Bronchial epithelial cell (primary cell): ENCODE results near the gene CSNK1A1. TPM values are rescaled to one million over a fixed set of nuclear protein-coding genes. Genes with fewer than 3 reads are reported as not detected.
"Not testable (repeated sequence)": the region's sequence is repeated elsewhere in the genome, so short reads cannot be mapped to it uniquely, and the experiment has no call there.

ENCODE experiments used
- DNase-seq: peaks from one replicate; pipeline ENCODE4 v3.0.0-alpha.2; 2010; ENCODE audit warnings: low read depth
- FAIRE-seq: peaks from 2 replicates; lab custom pipeline; 2011; peaks lifted over from hg19 to GRCh38; lab: Jason Lieb, UNC
- H3K27me3 ChIP-seq: 2 replicates; pipeline ENCODE4 v1.5.1; 2011; ENCODE audit warnings: low read length; ENCODE audit not compliant: control insufficient read depth, insufficient read depth
- H3K36me3 ChIP-seq: 2 replicates; pipeline ENCODE4 v1.5.1; 2011; ENCODE audit warnings: low read length; ENCODE audit not compliant: control insufficient read depth, insufficient read depth
- H3K4me3 ChIP-seq: 2 replicates; pipeline ENCODE4 v1.5.1; 2011; ENCODE audit warnings: mild to moderate bottlenecking, low read depth, low read length, control low read depth
- CTCF ChIP-seq: IDR thresholded peaks from 2 replicates; pipeline ENCODE4 v1.5.1; 2011; ENCODE audit warnings: mild to moderate bottlenecking, moderate library complexity, low read length, control low read depth, inconsistent platforms; ENCODE audit not compliant: insufficient read depth, severe bottlenecking
- total RNA-seq: library from RNA; depleted of rRNA; stranded (reverse); fragments of >200 nt; gene quantifications from 2 replicates; pipeline ENCODE4 v1.2.1, GENCODE V29; 2014

The CSNK1A1 gene
- total RNA-seq, 1 donor from 2014 or later, result 518 TPM

GRCh38 chr5:149596712-149597111 lies 45.5 kb upstream of the CSNK1A1 start:
- Histone ChIP-seq H3K27me3 (no peaks in the 10 kb centered on the region), H3K4me3 (no peak overlapping the region), H3K36me3 (peaks cover 10% of the 10 kb centered on the region)
- no peak for FAIRE-seq
- DNase-seq, result no peak
- TF ChIP-seq CTCF, result no peak

- H3K4me3 ChIP-seq, FAIRE-seq, DNase-seq, H3K36me3 ChIP-seq, H3K27me3 ChIP-seq: not testable (repeated sequence)
Observed at GRCh38 chr5:149595105-149595504, 43.9 kb upstream of the CSNK1A1 start.

GRCh38 chr5:149594206-149594895 lies 43.1 kb upstream of the CSNK1A1 start:
- no peak for FAIRE-seq
- no peak for TF ChIP-seq CTCF
- Histone ChIP-seq H3K36me3 (peaks cover 4% of the 10 kb centered on the region), H3K4me3 (no peak overlapping the region), H3K27me3 (no peaks in the 10 kb centered on the region)
- no peak for DNase-seq

- no peak for TF ChIP-seq CTCF
- no peaks in the 10 kb centered on the region for H3K27me3 ChIP-seq
- DNase-seq (no peak), FAIRE-seq (no peak)
- peaks cover 3% of the 10 kb centered on the region for H3K36me3 ChIP-seq
- no peak overlapping the region for H3K4me3 ChIP-seq
Observed at GRCh38 chr5:149593370-149593769, 42.1 kb upstream of the CSNK1A1 start.

- H3K36me3 ChIP-seq, result no peaks in the 10 kb centered on the region
- H3K4me3 ChIP-seq, result no peak overlapping the region
- TF ChIP-seq CTCF, result no peak
- DNase-seq, result no peak
- H3K27me3 ChIP-seq, result no peaks in the 10 kb centered on the region
- no peak for FAIRE-seq
Observed at GRCh38 chr5:149588936-149589335, 37.7 kb upstream of the CSNK1A1 start.

- no peak overlapping the region for H3K4me3 ChIP-seq
- TF ChIP-seq CTCF, result no peak
- FAIRE-seq (no peak), DNase-seq (peak; percentile 62)
- no peaks in the 10 kb centered on the region for H3K36me3 ChIP-seq
- H3K27me3 ChIP-seq, result no peaks in the 10 kb centered on the region
Observed at GRCh38 chr5:149586708-149587318, 35.6 kb upstream of the CSNK1A1 start.
